Forelimb muscle (tissue), 1 donor: ENCODE data around the gene TARBP1. TPM values are rescaled to one million over a fixed set of nuclear protein-coding genes. Genes with fewer than 3 reads are reported as not detected.
"Not testable (repeated sequence)": the region's sequence is repeated elsewhere in the genome, so short reads cannot be mapped to it uniquely, and the experiment has no call there.

Experiments used
- DNase-seq: peaks from one replicate; pipeline ENCODE4 v3.0.0-alpha.2; 2013; ENCODE audit warnings: low read depth
- polyA plus RNA-seq: library from polyadenylated mRNA; unstranded; fragments of 120-200 nt; gene quantifications from one replicate; pipeline ENCODE4 v1.2.1, GENCODE V29; 2013; ENCODE audit not compliant: insufficient read length

Gene TARBP1
- polyA plus RNA-seq, 1 donor: 32.1 TPM

DNA sequence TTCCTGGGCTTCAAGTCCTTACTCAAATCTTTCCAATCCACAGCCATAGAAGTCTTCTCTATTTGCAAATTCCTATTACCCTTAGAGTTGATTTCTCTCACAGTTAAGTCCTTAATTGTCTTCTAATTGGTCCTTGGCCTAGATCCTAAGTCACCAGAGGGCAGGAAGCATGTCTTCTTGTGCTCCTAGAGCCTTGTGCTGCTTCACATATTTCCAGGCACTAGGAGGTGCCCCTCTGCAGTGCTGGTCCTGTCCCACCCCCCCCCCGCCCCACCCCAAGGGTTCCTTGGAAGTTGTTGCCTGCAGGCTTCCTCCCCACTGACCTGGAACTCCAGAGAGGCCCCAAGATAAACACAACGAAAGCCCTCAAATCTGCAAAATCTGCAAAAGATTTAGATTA lies 28.1 kb upstream of the TARBP1 start:
- DNase-seq: no peak

DNA sequence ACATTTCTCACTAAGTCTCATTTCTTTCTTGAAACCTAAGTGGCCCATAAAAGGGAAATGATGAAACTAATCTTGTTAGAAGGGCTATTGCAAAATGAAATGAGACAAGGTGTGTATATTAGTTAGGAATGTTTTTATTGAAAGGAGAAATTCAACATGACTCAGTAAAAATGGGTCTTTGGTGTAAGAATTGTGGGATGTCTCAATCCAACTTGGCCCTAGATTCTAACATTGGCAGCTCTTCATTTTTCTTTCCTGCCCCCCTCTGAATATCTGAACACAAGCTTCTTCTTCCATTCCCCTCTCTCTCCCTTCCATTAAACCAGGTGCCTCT lies 26.8 kb upstream of the TARBP1 start:
- DNase-seq: no peak

DNA sequence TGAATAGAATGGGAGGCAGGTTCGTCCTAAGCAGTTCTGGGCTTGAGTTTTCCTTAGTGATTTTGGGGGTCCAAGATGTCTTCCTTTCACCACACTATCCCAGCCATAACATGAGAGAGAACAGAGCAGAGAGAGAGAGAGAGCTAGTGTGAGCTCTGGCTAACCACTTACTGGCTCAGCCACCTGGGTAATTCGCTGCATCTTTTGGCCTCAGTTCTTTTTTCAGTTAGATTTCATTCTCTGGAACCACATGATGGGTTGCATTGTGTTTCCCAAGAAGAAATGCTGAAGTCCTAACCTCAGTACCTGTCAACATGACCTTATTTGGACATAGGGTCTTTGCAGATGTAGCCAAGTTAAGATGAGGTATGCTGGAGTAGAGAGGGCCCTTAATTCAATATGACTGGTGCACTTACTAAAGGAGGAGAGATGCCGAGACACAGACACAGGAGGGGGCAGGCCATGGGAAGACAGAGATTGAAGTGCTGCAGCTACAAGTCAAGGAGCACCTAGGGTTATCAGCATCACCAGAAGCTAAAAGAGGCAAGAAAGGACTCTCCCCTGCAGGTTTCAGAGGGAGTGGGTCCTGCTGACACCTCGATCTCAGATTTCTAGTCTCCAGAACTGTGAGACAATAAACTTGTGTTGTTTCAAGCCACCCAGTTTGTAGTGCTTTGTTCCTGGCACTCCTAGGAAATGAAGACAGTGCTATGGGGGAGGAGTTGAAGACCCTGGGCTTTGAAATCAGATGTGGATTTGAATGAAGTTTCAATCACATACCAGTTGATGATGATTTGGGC lies 26.2 kb upstream of the TARBP1 start:
- no peak for DNase-seq

DNA sequence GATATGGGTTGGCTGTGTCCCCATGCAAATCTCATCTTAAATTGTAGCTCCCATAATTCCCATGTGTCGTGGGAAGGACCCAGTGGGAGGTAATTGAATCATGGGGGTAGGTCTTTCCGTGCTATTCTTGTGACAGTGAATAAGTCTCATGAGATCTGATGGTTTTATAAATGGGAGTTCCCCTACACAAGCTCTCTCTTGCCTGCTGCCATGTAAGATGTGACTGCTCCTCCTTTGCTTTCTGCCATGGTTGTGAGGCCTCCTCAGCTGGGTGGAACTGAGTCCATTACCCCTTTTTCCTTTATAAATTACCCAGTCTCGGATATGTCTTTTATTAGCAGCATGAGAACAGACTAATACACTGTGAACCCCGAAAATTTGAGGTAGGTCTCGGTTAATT lies 25.3 kb upstream of the TARBP1 start:
- not testable (repeated sequence) for DNase-seq

DNA sequence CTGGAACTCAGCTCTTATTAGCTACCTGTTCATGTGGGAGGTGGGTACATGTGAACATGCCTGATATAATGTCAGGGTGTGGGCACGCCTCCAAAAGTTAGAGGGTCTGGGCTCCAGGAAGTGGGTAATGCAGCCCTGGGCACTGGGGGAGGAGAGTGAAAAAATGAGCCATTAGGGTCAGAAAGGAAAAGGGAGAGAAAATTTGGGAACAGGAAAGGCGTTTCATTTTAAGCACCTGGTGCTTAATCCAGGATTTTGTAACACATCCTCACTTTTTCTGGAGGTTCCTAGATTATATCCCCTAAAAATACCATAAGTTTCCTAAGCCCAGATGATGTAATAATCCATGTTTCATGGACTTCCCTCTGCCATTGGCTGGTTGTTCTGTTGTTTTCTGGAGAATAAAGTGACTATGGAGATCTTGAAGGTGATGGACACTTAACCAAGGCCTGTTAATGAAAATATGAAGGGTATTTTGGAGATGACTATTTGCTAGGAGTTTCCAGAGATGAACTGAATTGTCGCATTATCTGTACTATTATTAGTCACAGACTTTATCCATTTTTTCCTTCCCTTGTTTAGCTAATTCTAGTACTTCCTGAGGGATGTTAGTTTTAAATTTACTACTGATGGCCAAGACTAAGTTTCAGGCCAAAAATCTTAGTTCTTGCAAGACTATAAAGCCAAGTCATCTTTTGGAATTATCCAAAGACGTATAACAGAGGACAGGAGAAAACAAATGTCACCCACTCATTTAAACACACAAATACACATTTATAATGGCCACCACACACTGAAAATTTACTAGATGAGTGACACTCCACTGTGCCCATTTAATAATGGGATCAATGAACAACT lies 24.4 kb upstream of the TARBP1 start:
- DNase-seq: peak; percentile 87

DNA sequence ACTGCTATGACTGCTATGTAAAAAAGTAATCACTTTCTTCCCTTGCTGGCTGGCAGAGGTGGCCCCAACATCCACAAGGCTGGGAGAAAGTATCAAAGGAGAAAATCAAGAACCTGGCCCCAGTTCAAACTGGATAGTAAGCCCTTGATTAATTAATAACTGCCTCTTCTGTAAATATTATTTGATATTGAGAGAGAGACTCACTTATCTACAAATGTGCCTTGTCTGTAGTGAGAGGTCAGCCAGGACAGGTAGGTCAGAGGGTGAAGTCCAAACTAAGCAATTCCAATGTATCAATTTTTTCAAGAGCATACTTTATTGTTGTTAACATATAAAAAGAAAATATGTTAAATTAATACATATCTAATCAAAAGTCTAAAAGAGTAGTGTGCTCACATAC lies 23.8 kb upstream of the TARBP1 start:
- DNase-seq: no peak

DNA sequence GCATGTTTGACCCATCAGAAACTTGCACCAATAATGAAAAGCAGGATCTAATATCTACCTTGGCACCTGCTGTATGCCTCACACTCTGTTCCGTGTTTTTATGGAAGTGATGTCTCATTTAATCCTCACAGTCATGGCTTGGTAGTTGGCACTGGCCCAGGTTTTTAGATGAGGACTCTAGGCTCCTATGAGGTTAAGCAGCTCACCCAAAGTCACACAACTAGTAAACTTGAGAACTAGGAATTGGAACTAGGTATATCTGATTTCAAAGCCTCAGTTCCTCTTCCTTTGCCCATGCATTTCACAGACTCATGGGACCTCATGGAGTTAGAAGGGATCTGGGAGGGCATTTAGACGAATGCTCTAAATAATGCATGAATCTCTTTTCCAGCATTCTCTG lies 21.3 kb upstream of the TARBP1 start:
- DNase-seq: no peak

DNA sequence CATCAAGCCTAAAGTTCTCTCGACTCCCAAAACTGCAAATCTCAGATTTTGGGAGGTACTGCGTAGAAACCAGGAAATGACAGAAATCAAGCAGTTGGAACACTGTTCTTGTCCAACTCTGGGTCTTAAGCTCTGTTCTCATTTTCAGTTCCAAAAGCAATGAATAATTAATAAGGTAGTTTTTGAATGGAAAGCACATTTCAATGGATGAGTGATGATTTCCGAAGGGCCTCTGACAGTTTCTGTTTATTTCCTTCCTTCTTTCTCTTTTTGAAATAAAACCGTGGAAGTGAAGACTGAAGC lies 20.9 kb upstream of the TARBP1 start:
- no peak for DNase-seq

DNA sequence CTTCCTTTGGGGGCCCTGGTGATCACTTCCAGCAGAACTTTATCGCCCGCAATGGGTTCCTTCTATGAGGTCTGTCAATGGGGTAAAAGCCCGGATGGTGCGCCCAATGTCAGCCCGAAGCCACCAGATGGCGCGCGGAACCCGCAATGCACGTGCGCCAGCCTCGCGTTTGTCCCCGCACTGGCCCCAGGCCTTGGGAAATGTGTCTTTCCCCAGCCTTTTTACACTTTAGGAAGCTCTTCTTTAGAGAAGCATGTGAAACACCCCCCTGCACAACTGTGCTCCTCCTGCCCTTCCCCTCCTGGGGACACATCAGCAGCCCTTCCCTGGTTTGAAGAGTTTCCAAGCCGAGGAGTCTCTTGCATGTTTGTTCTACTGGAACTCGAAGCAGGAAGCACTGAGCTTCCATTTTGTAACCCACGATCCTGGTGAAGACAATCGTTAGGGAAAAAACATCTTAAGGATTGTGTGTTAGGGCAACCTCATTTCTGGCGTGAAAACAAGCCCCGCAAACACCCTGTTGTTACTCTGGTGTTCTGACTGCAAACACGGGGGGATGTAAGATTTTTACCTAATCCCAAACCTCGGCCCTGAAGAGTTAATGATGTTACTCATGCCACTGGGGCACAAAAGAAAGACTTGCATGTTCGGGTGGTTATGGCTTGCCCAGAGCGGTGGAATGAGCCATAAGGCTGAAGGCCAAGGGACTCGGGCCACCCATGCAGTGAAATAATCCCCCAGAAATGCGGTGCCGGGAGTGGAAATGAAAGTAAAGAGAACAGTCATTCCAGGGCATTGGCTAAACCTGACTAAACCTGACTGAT lies 20.4 kb upstream of the TARBP1 start:
- peak; percentile 62 for DNase-seq

DNA sequence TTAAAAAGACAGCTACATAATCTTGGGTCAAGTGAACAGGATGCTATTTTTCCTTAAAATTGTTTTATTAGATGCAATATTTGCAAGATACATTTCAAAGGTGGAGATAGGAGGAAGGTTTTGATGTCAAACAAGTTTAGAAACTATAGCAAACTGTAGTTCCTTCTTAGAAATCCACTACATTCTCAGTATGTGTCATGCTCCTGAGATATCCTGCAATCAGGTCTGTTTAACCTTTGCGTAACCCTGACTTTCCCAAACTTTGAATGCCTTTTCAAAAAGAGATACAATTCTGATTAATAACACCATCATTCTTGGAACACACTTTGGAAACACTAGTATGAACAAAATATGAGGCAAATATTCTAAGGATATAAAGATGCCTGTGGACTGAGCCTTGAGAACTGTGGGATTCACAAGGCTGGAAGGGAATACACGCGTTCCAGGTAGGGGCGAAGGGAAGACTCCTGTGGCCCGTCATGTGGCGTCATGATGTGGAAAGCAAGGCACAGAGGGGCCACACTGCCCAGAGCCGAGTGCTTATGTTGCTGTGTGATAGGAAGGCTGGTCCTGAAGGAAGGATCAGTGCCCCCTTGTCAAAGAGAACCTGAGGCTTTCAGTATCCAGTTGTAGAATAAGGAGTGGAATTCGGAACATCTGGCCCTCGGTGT lies 19.6 kb upstream of the TARBP1 start:
- DNase-seq: no peak

DNA sequence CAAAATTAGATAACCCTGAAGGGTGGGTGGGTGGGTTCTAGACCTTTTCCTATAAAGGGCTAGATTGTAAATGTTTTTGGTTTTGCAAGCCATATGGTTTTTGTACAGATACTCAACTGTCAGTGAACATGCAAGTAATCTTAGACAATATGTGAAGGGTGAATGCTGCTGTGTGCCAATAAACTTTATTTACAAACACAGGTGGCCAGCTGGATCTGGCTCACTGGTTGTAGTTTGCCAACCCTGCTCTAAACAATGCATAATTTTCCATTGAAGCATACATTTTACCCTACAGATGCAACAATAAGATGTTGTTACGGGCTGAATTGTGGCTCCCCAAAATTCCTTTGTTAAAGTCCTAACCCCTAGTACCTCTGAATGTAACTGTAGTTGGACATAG lies 18.6 kb upstream of the TARBP1 start:
- no peak for DNase-seq

DNA sequence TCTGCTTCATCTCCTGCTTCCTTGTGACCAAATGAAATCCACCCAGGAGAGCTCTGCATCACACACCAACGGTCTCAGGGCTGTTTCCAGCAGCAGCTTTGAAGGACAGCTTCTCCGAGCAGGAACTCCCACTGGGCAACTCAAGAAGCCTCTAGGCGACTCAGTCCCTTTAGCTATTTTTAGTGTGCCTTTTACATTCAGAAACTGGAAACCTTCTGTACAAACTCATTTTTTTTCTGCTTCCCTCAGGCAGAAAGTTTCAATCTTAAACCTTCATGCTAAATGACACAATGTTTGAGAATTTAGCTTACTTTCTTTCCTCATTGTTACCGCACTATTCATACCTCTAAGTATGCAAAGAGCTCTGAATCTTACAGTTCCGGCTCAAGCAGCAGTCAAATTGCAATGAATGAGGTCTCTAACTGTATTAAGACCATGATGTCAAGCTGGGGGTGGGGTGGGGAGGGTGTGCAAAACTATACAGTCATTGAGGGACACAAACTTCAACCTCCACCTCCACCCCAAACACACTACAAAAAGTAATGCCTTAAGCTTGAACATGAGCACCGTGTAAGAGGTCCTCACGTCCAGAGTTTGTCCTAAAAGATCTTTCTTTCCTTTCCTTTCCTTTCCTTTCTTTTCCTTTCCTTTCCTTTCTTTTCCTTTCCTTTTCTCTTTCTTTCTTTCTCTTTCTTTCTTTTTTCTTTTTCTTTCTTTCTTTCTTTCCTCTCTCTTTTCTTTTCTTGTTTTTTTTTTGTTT lies 16.4 kb upstream of the TARBP1 start:
- no peak for DNase-seq

DNA sequence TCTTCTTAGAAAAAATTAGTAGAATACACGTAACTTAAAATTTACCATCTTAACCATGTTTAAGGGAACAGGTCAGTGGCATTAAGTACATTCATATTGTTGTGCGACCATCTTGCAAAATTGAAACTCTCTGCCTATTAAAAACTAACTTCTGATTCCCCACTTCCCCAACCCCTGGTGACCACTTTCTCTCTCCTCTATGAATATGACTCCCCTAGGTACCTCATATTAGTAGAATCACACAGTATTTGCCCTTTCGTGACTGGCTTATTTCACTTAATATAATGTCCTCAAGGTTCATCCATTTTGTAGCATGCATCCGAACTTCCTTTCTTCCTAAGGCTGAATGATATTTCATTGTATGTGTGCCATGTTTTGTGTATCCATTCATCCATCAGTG lies 15.1 kb upstream of the TARBP1 start:
- no peak for DNase-seq

DNA sequence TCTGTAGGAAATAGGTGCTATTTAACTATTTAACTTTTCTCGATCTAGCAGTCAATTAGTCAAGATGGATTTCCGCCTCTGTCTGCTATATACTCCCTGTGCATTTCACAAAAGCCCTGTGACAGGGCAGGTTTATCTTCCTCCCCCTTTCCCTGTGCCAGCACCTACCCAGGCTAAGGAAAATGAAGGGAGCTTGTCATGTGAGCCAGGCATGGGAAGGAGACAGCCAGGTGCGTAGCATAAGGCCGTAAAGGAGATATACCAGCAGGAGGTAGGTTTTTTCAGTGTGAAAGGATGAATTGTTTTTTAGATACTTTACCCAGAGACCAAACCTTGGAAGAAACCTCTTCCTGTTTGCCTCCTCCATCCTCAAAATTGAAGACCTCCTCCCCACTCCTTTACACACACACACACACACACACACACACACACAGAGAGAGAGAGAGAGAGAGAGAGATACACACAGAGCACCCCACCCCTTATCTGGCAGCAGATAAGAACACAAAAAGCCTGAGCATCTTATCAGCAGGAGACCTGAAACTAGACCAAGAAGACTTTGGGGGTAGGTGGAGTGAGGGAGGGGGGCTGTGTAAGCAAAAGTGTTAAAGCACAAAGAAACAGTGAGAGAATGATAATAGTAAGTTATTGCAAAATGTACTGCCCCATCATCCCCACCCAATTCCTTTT lies 12.0 kb upstream of the TARBP1 start:
- no peak for DNase-seq

DNA sequence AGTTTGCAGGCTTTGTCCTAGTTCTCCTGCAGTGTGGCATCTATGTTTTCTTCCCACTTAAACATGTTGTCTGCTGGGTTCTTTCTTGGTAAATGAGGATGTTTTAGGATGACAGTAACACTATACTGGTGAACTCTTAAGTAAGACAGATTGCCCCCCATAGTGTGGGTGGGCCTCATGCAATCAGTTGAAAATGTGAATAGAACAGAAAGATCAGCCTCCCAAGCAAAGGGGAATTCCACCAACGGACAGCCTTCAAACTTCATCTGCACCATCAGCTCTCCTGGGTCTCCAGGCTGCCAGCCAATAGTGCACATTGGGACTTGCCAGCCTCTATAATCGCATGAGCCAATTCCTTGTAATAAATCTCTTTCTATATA lies 10.7 kb upstream of the TARBP1 start:
- DNase-seq: no peak

DNA sequence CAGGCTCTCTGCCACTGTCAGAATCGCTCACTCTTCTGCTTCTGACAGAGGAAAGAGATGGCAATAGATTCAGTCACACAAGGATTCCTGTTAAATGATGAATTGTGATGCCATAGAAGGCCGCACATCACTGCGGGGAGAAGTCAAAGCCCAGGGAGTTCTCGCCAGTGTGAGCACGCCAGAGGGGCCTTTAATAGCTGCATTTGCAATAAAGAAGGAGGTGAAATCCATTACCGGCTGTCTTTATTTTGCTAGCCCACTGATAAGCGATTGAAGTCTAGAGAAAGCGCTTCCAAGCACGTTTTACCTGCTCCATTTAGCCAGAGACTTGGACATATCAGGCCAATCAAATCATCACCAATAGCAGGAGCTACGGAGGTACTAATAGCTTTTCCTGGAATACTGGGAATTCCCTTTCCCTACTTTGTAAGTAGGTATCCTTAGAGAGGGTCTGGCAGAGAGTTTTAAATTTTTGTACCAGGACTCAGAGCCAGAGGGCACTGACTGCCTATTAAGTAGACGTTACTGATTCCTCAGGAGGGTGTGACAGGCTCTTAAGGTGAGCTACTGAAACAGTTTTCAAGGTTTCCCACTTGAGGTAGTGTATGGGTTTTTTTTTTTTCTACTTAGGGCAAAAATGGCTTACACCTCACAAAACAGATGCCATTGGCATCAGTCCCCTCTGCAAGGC lies 10.2 kb upstream of the TARBP1 start:
- no peak for DNase-seq

DNA sequence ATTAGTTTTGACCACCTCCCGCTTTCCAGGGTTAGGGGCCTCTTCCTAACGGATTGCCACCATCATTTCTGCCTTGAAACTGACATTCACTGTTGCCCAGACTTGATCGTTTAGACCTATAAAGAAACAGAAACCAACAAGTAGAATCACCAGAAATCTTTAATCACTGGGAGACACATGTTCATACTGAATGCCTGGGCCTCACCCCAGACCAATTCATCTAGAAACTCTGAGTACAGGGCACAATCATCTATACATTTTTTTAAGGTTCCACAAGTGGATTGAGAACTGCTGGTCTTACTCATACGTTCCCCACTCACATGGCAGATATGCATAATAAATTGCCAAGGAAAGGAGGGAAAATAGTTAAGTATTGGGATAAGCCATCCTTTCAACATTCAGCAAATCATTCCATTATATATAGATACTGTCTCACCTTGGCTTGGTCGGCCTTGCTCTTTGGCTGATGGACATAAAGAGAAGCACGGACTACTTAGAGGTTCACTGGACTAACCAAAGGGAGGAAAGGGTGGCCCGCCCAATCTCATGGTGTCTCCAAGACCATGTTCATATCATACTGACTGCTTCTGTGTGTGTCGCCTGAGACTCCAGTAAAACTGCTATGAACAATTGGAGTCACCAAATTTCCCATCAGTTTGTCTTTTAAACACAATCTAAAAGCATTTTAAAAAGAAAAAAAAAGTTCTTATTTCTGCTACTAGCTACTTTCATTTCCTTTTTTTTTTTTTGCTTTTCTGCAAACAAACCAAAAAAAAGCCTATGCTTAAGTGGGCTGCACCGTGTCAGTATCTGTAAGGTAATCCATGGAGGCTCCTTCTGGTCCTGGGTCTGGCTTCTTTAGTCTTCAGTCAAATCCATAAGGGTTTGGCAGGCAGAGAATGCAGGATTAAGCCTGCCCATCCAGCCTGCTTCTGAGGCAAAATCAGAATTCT lies 9.4 kb upstream of the TARBP1 start:
- no peak for DNase-seq

DNA sequence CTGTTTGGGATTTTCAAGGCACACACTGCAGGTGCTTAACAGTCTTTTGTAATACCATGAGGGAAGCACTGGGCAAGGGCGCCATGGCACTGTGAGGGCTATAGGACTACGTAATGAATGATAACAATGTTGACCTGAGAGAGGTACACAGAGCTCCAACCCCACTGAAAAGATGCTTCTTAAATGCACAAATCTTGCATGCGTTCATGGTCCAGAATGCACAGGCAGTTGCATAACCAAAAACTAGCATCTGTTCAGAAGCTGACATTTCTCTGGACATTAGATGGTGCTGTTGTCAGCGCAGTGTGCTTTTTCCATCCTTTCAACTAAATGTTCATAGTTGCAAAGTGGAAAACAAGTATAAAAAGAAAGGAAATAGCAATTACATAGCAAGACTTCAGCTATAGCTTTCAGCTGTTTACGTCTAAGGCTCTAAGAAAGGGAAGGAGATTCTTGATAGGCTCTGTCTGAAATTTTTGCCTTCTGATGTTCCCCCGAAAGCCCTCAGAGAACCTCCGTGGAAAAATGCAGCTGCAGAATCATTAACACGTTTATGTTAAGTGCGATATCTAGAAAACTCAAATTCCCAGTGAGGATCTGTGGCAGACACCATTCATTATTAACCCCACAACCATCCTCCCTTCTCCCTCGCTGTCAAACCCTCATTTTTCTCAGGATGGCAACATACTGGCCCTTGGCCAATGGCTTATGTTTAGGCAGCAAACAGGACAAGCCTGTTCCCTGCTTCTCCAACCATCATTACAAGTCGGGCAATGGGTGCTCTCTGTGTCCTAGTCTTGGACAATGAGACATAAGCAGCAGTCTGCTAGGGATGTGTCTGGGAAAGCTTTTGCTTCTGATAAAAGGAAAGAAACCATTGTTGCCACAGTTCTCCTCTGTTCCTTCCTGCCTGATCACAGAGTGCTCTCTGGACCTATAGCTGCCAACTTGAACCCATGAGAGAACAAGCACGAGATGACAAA lies 8.2 kb upstream of the TARBP1 start:
- no peak for DNase-seq
